Activated CD4-positive, alpha-beta T cell treated with anti-CD3 and anti-CD28 coated beads for 36 hours (primary cell): ENCODE measurements around the gene UMAD1. TPM values are rescaled to one million over a fixed set of nuclear protein-coding genes. Genes with fewer than 3 reads are reported as not detected.

ENCODE experiments used
- ATAC-seq: fragments of 200-7000 bp; cut with Tn5 transposase; one replicate; pipeline ENCODE4 v1.10.0; 2021; ENCODE audit warnings: mild to moderate bottlenecking, moderate library complexity
- CTCF ChIA-PET: fragments of 350-600 bp; sonication (Branson Sonifier 250); formaldehyde crosslinking; loops from one replicate; lab custom pipeline; 2021; ENCODE audit warnings: antibody characterized with exemption; lab: Charles Lee
- POLR2A ChIA-PET: fragments of 350-600 bp; sonication (Branson Sonifier 250); formaldehyde crosslinking; loops from one replicate; lab custom pipeline; 2021; ENCODE audit warnings: antibody characterized with exemption, inconsistent platforms; lab: Charles Lee
- DNase-seq: peaks from one replicate; pipeline ENCODE4 v3.0.0-alpha.2; 2020
- H3K27ac Mint-ChIP-seq: one replicate; pipeline ENCODE4 v1.8.0; 2021; ENCODE audit warnings: mixed read lengths
- H3K27me3 Mint-ChIP-seq: one replicate; pipeline ENCODE4 v1.8.0; 2021; ENCODE audit warnings: mixed read lengths
- H3K36me3 Mint-ChIP-seq: one replicate; pipeline ENCODE4 v1.8.0; 2021; ENCODE audit warnings: low read depth, mixed read lengths
- H3K4me1 Mint-ChIP-seq: one replicate; pipeline ENCODE4 v1.8.0; 2021; ENCODE audit warnings: mixed read lengths
- H3K4me3 Mint-ChIP-seq: one replicate; pipeline ENCODE4 v1.8.0; 2021; ENCODE audit warnings: mild to moderate bottlenecking, moderate library complexity, mixed read lengths
- H3K9me3 Mint-ChIP-seq: one replicate; pipeline ENCODE4 v1.8.0; 2021; ENCODE audit warnings: low read depth, mixed read lengths
- intact Hi-C, 2 experiments: fragments of 100-400 bp; cut with DNase I in 1 of 2; cut with micrococcal nuclease in 1 of 2; formaldehyde crosslinking; loops; one replicate each; pipeline versions ENCODE4 v1.14.2 to v1.15.1; 2022 to 2024; cut with DNase I, micrococcal nuclease
- total RNA-seq, 2 experiments: library from RNA; stranded (reverse); gene quantifications; one replicate each; pipeline ENCODE4 v1.2.3, GENCODE V29; 2021

The UMAD1 gene
- total RNA-seq, 2 experiments from 2014 or later = 13.1 to 14.5 TPM

DNA sequence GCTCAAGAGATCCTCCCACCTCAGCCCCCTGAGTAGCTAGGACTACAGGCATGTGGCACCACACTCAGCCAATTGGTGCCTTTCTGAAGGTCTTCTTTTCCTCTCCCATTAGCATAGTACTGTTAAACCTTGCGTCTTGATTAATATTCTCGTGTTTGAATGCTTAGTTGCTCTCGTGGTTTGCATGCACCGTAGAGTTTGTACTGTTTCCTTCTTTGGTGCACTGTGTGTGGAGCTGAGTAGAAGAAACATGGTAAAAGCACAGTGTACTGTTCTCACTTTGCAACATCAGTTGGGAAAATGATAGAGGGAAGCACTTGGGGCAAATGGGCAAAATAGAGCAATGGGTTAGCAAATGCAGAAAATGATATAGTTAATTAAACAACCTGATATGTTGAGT is 105.4 kb downstream of the UMAD1 start:
- H3K36me3 Mint-ChIP-seq = peaks cover 4% of the 10 kb centered on the region
- ChIA-PET CTCF (interaction anchor here (0.6 kb wide), 1 partner anchor 43 kb away, joined by 3 read pairs; no protein-coding TSS in a partner anchor), POLR2A (no interaction called here)
- no peak overlapping the region for H3K27ac Mint-ChIP-seq
- ATAC-seq = no peak
- H3K4me3 Mint-ChIP-seq = no peak overlapping the region
- DNase-seq = no peak
- no peaks in the 10 kb centered on the region for H3K9me3 Mint-ChIP-seq
- H3K27me3 Mint-ChIP-seq = no peaks in the 10 kb centered on the region
- H3K4me1 Mint-ChIP-seq = peaks cover under 1% of the 10 kb centered on the region
- intact Hi-C loops = no loop called here

DNA sequence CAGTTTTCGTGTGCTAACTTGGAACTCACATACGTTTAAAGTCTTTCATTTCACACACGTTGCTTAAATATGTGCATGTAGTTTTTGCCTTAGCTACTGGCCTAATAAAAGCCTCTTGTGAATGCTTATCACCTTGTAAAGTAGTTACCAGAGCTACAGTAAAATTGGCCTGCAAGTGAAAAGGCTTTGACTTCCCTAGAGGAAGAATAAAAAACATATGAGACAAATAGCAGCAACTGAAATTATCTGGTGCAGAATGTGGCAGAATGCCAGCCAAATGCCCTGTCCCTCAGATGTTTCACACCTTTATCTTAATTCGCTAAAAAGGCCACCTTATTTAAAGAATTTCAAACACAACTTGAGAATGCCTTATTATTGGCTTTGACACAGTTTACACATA is 105.9 kb downstream of the UMAD1 start:
- H3K36me3 Mint-ChIP-seq = peaks cover 4% of the 10 kb centered on the region
- no peak for ATAC-seq
- H3K9me3 Mint-ChIP-seq = no peaks in the 10 kb centered on the region
- intact Hi-C loops = no loop called here
- H3K27ac Mint-ChIP-seq = no peak overlapping the region
- CTCF ChIA-PET = interaction anchor here (0.6 kb wide), 1 partner anchor 43 kb away, joined by 3 read pairs; no protein-coding TSS in a partner anchor
- DNase-seq = no peak
- POLR2A ChIA-PET = no interaction called here
- no peaks in the 10 kb centered on the region for H3K27me3 Mint-ChIP-seq
- H3K4me1 Mint-ChIP-seq = peaks cover 4% of the 10 kb centered on the region
- no peak overlapping the region for H3K4me3 Mint-ChIP-seq

DNA sequence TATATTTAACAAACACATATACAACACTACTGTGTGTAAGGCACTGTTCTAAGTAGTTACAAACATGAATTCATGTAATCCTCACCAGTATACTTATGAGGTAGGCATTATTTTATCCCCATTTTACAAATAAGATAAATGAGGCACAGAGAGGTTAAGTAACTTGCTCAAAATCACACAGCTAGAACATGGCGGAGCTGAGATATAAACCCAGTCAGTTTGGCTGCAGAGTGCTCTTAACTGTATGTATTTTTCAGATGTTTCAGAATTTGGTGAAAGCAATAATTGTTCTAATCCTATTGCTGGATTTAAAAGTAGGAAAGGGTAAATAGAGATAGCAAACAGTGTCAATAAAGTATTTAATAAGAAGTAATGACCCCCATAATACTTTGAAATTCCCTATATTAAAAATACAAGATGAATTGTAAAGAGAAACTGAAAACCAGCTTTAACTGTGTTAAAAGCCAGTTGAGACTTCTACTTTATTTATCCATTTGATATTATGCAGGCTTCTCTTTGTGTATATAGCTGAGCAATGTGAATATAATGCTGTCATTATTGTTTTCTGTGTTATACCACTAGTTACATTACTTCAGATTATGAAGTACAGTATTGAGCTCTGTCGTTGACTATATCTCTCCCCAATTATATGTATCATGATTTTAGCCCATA is 110.2 kb downstream of the UMAD1 start:
- Mint-ChIP-seq H3K9me3 (no peaks in the 10 kb centered on the region), H3K27me3 (no peaks in the 10 kb centered on the region), H3K27ac (no peak overlapping the region), H3K36me3 (peaks cover 4% of the 10 kb centered on the region), H3K4me1 (peaks cover 4% of the 10 kb centered on the region), H3K4me3 (no peak overlapping the region)
- ATAC-seq (no peak), DNase-seq (no peak)
- intact Hi-C loops = no loop called here
- POLR2A ChIA-PET = no interaction called here
- CTCF ChIA-PET = interaction anchor here (0.9 to 1.1 kb wide), 5 partner anchors 10 to 146 kb away, joined by 3 read pairs; no protein-coding TSS in a partner anchor

DNA sequence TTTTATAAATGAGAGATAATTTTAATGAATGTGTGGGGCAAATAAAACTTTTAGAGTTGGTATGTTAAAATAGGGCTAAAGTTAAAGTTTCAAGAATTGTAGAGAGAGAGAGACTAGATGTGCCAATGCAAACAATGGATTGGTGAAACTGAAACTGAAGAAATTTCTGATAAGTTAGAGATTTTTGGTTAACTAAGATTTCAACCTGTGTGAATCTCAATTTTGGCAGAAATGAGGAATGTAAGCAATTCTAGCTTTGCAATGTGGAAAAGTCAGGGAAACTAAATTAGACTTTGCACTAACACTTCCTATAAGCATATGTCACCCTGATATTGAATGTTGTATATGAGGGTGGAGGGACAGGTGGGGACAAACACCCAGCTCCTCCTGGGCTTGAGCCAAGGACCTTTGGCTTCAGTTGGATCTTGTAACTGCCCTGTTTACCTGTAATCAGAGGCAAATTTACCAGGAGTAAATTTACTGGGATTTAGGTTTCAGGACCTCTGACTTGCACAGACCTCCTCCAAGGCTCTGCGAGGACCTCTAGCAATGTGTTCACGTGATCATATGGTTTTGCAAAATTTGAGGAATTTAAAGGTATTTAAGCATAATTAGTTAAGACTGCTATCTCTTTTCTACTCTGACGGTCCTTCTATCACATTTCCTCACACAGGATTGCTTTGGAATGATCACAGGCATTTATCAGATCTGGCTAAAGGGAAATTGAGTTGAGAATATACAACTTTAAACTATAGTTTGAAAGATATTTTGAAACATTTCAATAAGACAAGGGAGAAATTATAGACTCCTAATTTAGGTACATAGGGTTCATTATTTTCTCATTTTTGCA is 110.9 kb downstream of the UMAD1 start:
- CTCF ChIA-PET = interaction anchor here (0.9 to 1.1 kb wide), 3 partner anchors 15 to 70 kb away, joined by 3 read pairs; no protein-coding TSS in a partner anchor
- Mint-ChIP-seq H3K36me3 (peaks cover 4% of the 10 kb centered on the region), H3K4me1 (peaks cover 4% of the 10 kb centered on the region), H3K9me3 (no peaks in the 10 kb centered on the region), H3K27ac (no peak overlapping the region), H3K4me3 (no peak overlapping the region), H3K27me3 (no peaks in the 10 kb centered on the region)
- DNase-seq = no peak
- ATAC-seq = no peak
- POLR2A ChIA-PET = no interaction called here
- intact Hi-C loops = no loop called here

DNA sequence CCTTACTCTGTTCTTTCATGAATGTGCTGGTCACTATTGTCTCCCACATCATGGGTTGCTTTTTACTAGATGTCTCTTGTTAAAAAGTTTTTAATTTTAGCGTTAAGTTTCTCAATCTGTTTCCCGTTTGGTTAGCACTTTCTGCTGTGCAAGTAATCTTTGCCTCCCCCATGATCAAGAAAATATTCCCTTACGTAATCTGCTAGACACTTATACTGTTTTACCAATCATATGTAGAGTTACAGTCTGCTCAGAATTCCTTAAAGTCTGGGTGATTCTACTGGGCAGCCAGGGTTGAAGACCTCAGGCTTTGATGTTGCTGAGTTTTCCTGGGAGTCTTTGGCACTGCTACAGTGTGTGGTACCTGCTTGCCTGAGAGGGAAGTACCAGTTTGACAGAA is 116.0 kb downstream of the UMAD1 start:
- POLR2A ChIA-PET = no interaction called here
- DNase-seq = no peak
- H3K4me1 Mint-ChIP-seq = peaks cover 8% of the 10 kb centered on the region
- H3K27me3 Mint-ChIP-seq = no peaks in the 10 kb centered on the region
- intact Hi-C loops = no loop called here
- peaks cover 4% of the 10 kb centered on the region for H3K36me3 Mint-ChIP-seq
- no peak overlapping the region for H3K27ac Mint-ChIP-seq
- no peaks in the 10 kb centered on the region for H3K9me3 Mint-ChIP-seq
- no peak for ATAC-seq
- CTCF ChIA-PET = interaction anchor here (2.6 kb wide), 1 partner anchor 76 kb away, joined by 10 read pairs; no protein-coding TSS in a partner anchor
- H3K4me3 Mint-ChIP-seq = no peak overlapping the region

DNA sequence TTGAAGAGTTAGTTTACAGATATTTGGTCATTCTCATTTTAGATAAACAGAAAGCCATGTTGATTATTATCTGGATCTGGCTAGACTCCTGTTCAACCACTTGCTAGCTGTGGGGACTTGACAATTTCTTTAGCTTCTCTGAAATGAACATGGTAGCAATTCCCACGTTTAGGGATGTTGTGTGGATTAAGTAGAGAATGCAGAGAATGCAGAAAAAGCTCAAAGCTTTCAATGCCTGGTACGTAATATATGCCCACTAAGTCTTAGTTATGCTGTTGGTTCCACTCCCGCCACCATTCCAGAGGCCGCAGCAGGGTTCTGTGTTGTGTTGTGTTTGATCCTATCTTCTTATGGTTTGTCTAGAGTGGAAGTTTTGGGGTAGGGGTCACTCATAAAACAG is 117.0 kb downstream of the UMAD1 start:
- Mint-ChIP-seq H3K4me3 (no peak overlapping the region), H3K36me3 (peaks cover 4% of the 10 kb centered on the region), H3K27me3 (no peaks in the 10 kb centered on the region), H3K9me3 (no peaks in the 10 kb centered on the region), H3K4me1 (peaks cover 18% of the 10 kb centered on the region), H3K27ac (no peak overlapping the region)
- POLR2A ChIA-PET = interaction anchor here (0.5 kb wide), 1 partner anchor 117 kb away, joined by 3 read pairs; no protein-coding TSS in a partner anchor
- ATAC-seq (no peak), DNase-seq (no peak)
- intact Hi-C loops = no loop called here
- CTCF ChIA-PET = interaction anchor here (0.5 to 2.6 kb wide), 3 partner anchors 77 to 465 kb away, joined by 3 to 10 read pairs (median 5); no protein-coding TSS in a partner anchor

DNA sequence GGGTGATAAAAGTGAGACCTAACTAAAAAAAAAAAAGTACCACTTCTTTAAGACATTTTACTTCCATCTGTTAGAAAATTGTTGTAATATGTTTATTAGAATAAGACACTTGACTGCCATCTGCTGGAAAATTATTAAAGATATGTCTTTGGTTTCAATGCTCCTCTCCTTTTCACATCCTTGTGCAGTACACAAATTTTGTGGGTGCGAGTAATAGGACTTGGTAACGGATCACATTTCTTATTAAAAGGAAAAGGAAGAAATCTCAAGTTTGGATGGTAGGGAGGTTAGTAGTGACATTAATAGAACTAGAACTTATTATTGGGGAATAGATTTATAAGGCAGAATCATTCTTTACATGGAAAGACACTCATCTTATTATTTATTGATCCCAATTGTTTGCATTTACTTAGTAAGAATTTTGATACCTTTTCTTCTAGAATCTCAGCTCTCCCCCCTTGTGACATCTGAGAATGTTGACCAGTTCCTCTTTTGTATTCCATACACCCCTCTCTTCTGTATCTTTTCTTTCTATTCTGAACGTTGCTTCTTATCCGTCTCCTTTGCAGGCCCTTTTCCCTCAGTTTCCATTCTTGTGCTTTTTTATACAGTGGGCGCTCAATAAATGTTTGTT is 120.9 kb downstream of the UMAD1 start:
- ATAC-seq (peak; percentile 34), DNase-seq (no peak)
- ChIA-PET CTCF (interaction anchor here (0.7 to 2.6 kb wide), 8 partner anchors 12 to 453 kb away, joined by 3 to 25 read pairs (median 3); no protein-coding TSS in a partner anchor), POLR2A (no interaction called here)
- H3K4me1 Mint-ChIP-seq = peaks cover 41% of the 10 kb centered on the region
- H3K36me3 Mint-ChIP-seq = no peaks in the 10 kb centered on the region
- peak overlapping the region; percentile 74 for H3K4me3 Mint-ChIP-seq
- H3K27ac Mint-ChIP-seq = peak overlapping the region; percentile 87
- intact Hi-C loops = loop anchor here (1.0 to 5.0 kb wide), 11 partner anchors 43 to 456 kb away; partner anchors contain the start of genes GLCCI1 (in 1 of the 2), RPA3 (in 1 of the 2) and UMAD1 (in 1 of the 2)
- H3K27me3 Mint-ChIP-seq = no peaks in the 10 kb centered on the region
- no peaks in the 10 kb centered on the region for H3K9me3 Mint-ChIP-seq

DNA sequence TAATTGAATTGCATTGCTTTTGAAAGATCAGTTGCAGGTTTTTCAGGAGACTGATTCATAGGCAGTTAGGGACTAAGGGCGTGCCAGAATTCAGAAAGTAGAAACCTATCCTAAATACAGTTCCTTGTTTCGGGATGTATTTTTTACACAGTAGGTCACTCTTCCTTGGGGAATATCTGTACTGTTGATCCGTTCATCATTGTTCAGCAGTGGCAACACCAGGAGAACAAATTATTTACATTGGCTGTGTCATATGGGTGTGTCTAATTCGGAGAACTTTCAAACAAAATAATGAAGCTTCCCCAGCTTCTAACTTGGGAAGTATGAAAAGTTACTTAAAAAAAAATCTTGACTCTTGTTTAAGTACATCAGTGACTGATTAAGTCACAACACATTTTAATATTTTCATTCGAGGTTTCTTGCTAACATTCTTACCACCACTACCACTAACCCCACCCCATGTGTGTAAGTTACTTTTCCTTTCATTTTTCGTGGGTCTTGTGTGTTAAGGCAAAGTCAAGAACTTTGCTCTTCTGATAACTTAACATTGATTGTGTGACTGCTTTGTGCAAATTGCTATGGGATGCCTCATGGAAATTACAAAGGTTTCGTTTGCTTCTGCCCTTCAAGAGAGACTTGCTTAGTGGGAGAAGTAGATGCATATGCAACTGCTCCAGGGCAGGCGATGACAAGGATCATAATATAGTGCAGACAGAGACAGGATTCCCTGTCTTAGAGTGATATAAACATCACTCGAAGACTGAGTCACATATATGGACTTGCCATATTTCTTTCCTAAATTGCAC is 121.6 kb downstream of the UMAD1 start:
- DNase-seq (peak; percentile 20), ATAC-seq (peak; percentile 83)
- POLR2A ChIA-PET = no interaction called here
- CTCF ChIA-PET = interaction anchor here (0.5 to 2.6 kb wide), 4 partner anchors 81 to 453 kb away, joined by 3 to 25 read pairs (median 3); no protein-coding TSS in a partner anchor
- peak overlapping the region; percentile 87 for H3K27ac Mint-ChIP-seq
- no peaks in the 10 kb centered on the region for H3K27me3 Mint-ChIP-seq
- H3K36me3 Mint-ChIP-seq = no peaks in the 10 kb centered on the region
- intact Hi-C loops = loop anchor here (1.0 to 5.0 kb wide), 13 partner anchors 43 to 455 kb away; partner anchors contain the start of genes UMAD1 (in 2 of the 2), GLCCI1 (in 1 of the 2) and RPA3 (in 1 of the 2)
- H3K9me3 Mint-ChIP-seq = no peaks in the 10 kb centered on the region
- H3K4me3 Mint-ChIP-seq = peak overlapping the region; percentile 74
- peaks cover 41% of the 10 kb centered on the region for H3K4me1 Mint-ChIP-seq

DNA sequence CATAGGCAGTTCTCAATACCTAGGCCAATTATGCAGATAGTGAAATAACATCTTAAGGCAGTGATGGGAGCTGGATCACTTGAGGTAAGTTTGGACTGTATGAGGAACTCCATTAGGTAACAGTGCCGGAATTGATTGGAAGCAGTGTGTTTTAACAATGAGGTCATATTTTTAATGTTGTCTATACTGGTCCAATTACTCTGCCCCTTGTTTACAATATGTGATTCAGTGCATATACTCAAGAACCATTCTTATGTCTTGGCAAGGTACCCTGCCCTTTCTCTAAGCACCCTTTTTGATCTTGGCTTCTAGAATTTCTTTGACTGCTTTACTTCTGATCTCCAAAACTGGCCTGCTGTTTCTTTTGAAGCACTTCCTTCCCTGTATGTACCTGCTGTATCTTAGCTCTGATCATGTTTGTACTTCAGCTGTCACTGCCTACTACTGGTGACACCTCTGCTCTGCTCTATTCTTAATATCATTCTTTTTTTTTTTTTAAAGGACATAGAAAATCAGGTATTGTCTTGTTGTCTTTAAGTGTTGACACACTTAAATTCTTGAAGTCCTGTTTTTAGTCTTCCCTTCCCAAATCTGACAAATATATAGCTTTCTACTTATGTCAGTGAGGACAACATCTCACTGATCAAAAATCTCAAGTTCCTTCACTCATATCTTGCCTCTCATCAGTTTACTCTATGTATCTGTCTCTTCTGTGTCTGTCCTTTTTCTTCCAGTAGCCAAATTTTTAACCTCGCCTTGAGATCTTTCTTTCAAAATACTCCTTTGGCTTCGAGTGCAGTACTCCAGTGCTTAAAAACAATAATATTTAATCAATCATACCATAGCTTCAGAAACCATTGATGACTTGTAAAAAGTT is 124.2 kb downstream of the UMAD1 start:
- POLR2A ChIA-PET = no interaction called here
- CTCF ChIA-PET = interaction anchor here (0.6 to 2.1 kb wide), 5 partner anchors 10 to 193 kb away, joined by 3 to 11 read pairs (median 5); no protein-coding TSS in a partner anchor

More for the DNA sequence above, 124.2 kb downstream of the UMAD1 start:
- peak; percentile 28 for ATAC-seq
- no peak for DNase-seq
- intact Hi-C loops = loop anchor here (5.0 kb wide), 7 partner anchors 122 to 453 kb away; partner anchors contain the start of genes GLCCI1 (in 1 of the 2) and UMAD1 (in 1 of the 2)
- H3K4me3 Mint-ChIP-seq = no peak overlapping the region
- H3K27ac Mint-ChIP-seq = peak overlapping the region; percentile 39
- H3K36me3 Mint-ChIP-seq = no peaks in the 10 kb centered on the region
- H3K9me3 Mint-ChIP-seq = no peaks in the 10 kb centered on the region
- H3K4me1 Mint-ChIP-seq = peaks cover 41% of the 10 kb centered on the region
- H3K27me3 Mint-ChIP-seq = no peaks in the 10 kb centered on the region
